Mucosa of descending colon (tissue), 3 donors: Measurements from ENCODE around the gene F11. TPM values are rescaled to one million over a fixed set of nuclear protein-coding genes. Genes with fewer than 3 reads are reported as not detected.

Experiments
- ATAC-seq: fragments of 200-7000 bp; cut with Tn5 transposase; one replicate; pipeline ENCODE4 v1.9.1; 2020; ENCODE audit warnings: mild to moderate bottlenecking, moderate library complexity
- DNase-seq, 3 donors: peaks; one replicate each; pipeline ENCODE4 v3.0.0-alpha.2; 2020
- H3K36me3 ChIP-seq: fragments of 200-600 bp; one replicate; pipeline ENCODE4 v1.8.0; 2021; ENCODE audit warnings: low read depth, mild to moderate bottlenecking
- H3K4me1 ChIP-seq: fragments of 200-600 bp; one replicate; pipeline ENCODE4 v1.8.0; 2021; ENCODE audit warnings: low read depth, mild to moderate bottlenecking
- H3K4me3 ChIP-seq: fragments of 200-600 bp; one replicate; pipeline ENCODE4 v1.8.0; 2021; ENCODE audit warnings: mild to moderate bottlenecking
- H3K9me3 ChIP-seq: fragments of 200-600 bp; one replicate; pipeline ENCODE4 v1.8.0; 2021; ENCODE audit warnings: mild to moderate bottlenecking
- intact Hi-C, 2 donors: fragments of 100-400 bp; cut with DNase I in 1 of 2; cut with micrococcal nuclease in 1 of 2; formaldehyde crosslinking; loops; one replicate each; pipeline versions ENCODE4 v1.11.0 to v1.11.1; 2022; cut with DNase I, micrococcal nuclease
- total RNA-seq, 3 donors: library from RNA; stranded (reverse); fragmentation: NEBNext Ultra II Directional in 2 of 3; extraction: Animal tissue kit (Norgen Biotek cat#: 25700) in 2 of 3; gene quantifications; one replicate each; pipeline versions ENCODE4 v1.2.1 to v1.2.4, GENCODE V29; 2021 to 2023
- TF ChIP-seq, protein P1 (sequence below): fragments of 200-600 bp; IDR thresholded peaks from one replicate; pipeline ENCODE4 v1.8.0; 2022; ENCODE audit warnings: antibody characterized with exemption, mild to moderate bottlenecking
- donor health status: DM: no; HTN: no; CAD: no; lungs with moderate emphysema.
- donor health status: DM: no; HTN: no; CAD: no.
- donor health status: DM: no; HTN: yes; CAD: no.

The F11 gene
- total RNA-seq, 3 donors from 2014 or later: 0.65 TPM; not detected in 2

DNA sequence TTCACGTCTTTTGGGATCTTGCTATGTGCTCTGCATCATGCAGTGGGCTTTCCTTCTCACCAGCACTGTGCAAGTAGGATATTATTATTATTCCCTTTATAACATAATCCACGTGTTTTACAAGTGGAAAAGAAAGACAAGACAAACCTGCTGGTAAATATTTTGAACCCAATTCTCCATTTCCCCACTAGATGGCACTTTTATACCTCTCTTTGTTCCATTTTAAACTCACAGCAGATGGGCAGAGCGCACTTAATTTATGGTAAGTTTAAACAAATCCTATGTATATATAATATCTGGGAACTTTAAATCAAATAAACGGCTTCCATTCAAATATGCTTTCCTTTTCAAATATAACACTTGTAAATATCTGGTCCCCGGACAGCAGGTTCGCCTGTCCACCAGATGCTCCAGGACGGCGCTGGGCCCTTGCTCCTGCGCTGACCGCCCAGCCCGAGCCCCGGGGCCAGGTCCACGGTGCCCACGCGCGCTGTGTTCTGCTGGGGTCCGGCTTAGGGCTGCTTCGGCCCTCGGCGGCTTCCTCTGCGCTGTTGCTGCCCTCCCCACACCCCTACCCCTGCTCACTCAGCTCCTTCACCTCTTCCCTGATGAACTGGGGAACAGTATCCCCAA lies 31.1 kb downstream of the F11 start:
- TF ChIP-seq, protein P1, sequence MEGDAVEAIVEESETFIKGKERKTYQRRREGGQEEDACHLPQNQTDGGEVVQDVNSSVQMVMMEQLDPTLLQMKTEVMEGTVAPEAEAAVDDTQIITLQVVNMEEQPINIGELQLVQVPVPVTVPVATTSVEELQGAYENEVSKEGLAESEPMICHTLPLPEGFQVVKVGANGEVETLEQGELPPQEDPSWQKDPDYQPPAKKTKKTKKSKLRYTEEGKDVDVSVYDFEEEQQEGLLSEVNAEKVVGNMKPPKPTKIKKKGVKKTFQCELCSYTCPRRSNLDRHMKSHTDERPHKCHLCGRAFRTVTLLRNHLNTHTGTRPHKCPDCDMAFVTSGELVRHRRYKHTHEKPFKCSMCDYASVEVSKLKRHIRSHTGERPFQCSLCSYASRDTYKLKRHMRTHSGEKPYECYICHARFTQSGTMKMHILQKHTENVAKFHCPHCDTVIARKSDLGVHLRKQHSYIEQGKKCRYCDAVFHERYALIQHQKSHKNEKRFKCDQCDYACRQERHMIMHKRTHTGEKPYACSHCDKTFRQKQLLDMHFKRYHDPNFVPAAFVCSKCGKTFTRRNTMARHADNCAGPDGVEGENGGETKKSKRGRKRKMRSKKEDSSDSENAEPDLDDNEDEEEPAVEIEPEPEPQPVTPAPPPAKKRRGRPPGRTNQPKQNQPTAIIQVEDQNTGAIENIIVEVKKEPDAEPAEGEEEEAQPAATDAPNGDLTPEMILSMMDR: peak; percentile 46
- no peaks in the 10 kb centered on the region for H3K36me3 ChIP-seq
- intact Hi-C loops: loop anchor here (5.0 to 10.0 kb wide), 2 partner anchors 288 to 295 kb away; no protein-coding TSS in a partner anchor
- DNase-seq (peak in 2 of 3 donors; percentile 32 to 33), ATAC-seq (peak; percentile 64)
- H3K9me3 ChIP-seq: no peaks in the 10 kb centered on the region
- H3K4me3 ChIP-seq: no peak overlapping the region
- peaks cover 9% of the 10 kb centered on the region for H3K4me1 ChIP-seq

DNA sequence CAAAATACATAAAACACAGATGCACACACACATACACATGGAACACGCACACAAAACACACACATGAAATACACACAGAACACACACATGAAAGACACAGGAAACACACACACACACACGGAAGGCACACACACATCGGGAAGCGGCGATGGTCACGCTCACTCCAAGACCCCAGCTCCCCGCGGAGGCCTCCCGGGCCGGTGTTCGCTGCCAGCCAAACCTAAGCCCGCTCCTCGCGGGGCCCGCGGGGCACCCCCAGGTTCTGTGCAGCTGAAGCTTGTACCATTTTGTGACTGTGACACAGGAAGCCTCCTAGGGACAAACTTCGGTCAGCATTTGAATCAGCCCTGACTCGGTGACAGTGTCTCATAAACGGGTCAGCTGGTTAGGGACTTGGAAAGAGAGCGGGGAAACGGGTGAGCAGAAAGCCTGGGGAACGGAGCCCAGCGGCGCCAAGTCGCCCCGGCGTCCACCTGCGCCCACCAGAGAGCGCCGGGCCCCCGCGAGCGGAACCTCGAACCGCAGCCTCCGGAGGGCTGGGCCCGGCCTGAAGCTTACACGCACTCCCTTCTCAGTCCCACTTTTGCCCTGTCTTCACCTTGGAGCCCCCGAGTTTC lies 32.1 kb downstream of the F11 start:
- Histone ChIP-seq H3K4me3 (no peak overlapping the region), H3K9me3 (no peaks in the 10 kb centered on the region), H3K36me3 (no peaks in the 10 kb centered on the region), H3K4me1 (peaks cover 9% of the 10 kb centered on the region)
- TF ChIP-seq, protein P1: no peak
- intact Hi-C loops: loop anchor here (5.0 to 10.0 kb wide), 2 partner anchors 287 to 294 kb away; no protein-coding TSS in a partner anchor
- DNase-seq (peak in 1 of 3 donors; percentile 30), ATAC-seq (no peak)

DNA sequence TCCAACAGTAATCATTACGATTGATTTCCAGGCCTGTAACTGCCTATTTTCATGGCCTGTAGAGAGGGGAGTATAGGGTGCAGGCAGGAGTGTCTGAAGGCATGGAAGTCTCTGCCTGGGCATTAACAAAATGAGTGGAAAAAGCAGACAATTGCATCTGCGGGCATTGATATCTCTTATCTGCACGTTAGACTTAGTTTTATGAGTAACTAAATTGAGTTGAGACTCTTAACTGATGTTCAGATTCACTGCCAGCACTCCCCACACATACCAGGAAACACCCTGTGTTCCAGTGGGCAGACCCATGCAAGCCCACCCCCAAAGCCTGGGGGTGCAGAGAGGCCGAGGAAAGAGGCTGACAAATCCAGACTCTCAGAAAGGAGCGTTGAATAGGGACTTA lies 33.3 kb downstream of the F11 start:
- H3K36me3 ChIP-seq: no peaks in the 10 kb centered on the region
- no peaks in the 10 kb centered on the region for H3K9me3 ChIP-seq
- TF ChIP-seq, protein P1: no peak
- ATAC-seq (peak; percentile 12), DNase-seq (no peak)
- H3K4me1 ChIP-seq: peaks cover 9% of the 10 kb centered on the region
- intact Hi-C loops: loop anchor here (5.0 to 10.0 kb wide), 2 partner anchors 286 to 293 kb away; no protein-coding TSS in a partner anchor
- H3K4me3 ChIP-seq: no peak overlapping the region

DNA sequence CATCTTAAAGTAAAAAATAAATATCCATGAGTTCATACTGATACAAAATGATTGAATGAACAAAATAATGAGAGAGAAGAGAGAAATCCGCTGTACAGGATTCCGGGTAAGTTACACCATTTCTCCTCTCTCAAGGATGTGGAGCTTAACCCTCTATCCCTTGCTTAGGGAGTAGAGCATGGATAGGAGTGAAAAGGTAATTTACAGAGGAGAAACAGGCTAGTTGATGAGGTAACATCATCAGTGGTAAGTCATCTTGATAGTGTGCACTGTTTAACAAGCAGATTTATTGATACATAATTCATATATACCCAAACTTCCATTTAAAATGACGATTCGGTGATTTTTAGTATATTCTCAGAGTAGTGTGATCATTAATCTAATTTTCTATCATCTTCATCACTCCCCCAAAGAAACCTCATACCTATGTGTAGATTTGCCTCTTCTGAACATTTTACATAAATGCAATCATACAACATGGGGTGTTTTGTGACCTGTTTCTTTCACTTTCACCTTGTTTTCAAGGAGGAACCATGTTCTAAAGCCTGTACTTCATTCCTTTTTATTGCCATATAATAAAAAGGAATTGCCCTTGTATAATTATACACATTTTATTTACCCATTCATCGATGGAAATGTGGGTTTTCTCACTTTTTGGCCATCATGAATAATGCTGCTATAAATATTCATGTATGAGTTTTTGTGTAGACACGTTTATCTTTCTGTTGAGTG lies 34.8 kb downstream of the F11 start:
- TF ChIP-seq, protein P1: no peak
- intact Hi-C loops: no loop called here
- ATAC-seq (peak; percentile 86), DNase-seq (no peak)
- Histone ChIP-seq H3K4me3 (no peak overlapping the region), H3K9me3 (no peaks in the 10 kb centered on the region), H3K36me3 (no peaks in the 10 kb centered on the region), H3K4me1 (peaks cover 9% of the 10 kb centered on the region)

DNA sequence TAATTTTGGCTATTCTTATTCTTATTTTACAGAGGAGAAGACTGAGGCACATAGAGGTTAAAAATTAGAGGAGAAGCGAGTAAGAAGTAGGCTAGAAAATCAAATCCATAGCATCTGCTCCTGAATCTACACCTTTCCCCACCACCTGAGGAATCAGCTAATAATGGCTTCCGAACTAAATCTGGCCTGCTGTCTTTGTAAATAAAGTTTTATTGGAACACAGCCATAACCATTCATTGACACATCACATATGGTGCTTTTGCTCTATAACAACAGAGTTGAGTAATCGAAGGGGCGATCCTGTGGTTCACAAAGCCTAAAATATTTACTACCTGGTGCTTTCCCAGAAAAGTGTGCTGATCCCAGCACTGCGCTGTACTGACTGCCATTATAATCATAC lies 38.2 kb downstream of the F11 start:
- Histone ChIP-seq H3K9me3 (no peaks in the 10 kb centered on the region), H3K4me3 (no peak overlapping the region), H3K36me3 (no peaks in the 10 kb centered on the region), H3K4me1 (peaks cover 9% of the 10 kb centered on the region)
- intact Hi-C loops: no loop called here
- TF ChIP-seq, protein P1: no peak
- no peak for ATAC-seq
- no peak for DNase-seq
